Brain microvascular endothelial cell (primary cell): Measurements from ENCODE around the gene ZNRF2.

ENCODE experiments used
- DNase-seq: peaks from one replicate; pipeline ENCODE4 v3.0.0-alpha.2; 2020
- H3K27ac ChIP-seq: fragments of 250-450 bp; sonication (Bioruptor Pico); 2 replicates; pipeline ENCODE4 v1.5.1; 2020; ENCODE audit warnings: mild to moderate bottlenecking, moderate library complexity
- H3K27me3 ChIP-seq: fragments of 250-450 bp; sonication (Bioruptor Pico); replicated peaks from 2 replicates; pipeline ENCODE4 v1.5.1; 2020; ENCODE audit warnings: mild to moderate bottlenecking
- H3K36me3 ChIP-seq: fragments of 250-450 bp; sonication (Bioruptor Pico); replicated peaks from 2 replicates; pipeline ENCODE4 v1.5.1; 2020; ENCODE audit warnings: mild to moderate bottlenecking
- H3K4me3 ChIP-seq: 2 replicates; pipeline ENCODE4 v1.5.1; 2011; ENCODE audit warnings: low read depth, mild to moderate bottlenecking, control low read depth, low read length, moderate library complexity
- in situ Hi-C: cut with HindIII; loops from 2 replicates; pipeline ENCODE4 v1.10.0; 2017; ENCODE audit warnings: low sequenced_read_pairs, low pct_ligation_motif_present
- TF ChIP-seq, protein P1 (sequence below): IDR thresholded peaks from 2 replicates; pipeline ENCODE4 v1.5.1; 2011; ENCODE audit warnings: low read depth, mild to moderate bottlenecking, moderate library complexity, low read length, control low read depth, inconsistent platforms; ENCODE audit errors: missing control alignments

ZNRF2 gene

DNA sequence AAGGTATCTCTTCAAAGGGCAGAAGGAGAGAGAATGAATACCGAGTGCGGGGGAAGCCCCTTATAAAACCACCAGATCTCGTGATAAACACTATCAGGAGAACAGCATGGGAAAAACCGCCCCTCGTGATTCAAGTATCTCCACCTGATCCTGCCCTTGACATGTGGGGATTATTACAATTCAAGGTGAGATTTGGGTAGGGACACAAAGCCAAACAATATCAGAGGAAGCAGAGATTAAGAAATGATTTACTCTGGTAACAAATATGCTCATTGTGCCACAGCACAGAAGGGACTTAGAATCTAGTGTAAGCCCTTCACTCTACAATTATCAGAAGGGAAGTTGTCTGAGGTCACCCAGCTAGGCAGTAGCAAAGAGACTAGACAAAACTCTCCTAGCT is 40.1 kb upstream of the ZNRF2 start:
- H3K27me3 ChIP-seq, result no peaks in the 10 kb centered on the region
- no peak for DNase-seq
- TF ChIP-seq, protein P1, sequence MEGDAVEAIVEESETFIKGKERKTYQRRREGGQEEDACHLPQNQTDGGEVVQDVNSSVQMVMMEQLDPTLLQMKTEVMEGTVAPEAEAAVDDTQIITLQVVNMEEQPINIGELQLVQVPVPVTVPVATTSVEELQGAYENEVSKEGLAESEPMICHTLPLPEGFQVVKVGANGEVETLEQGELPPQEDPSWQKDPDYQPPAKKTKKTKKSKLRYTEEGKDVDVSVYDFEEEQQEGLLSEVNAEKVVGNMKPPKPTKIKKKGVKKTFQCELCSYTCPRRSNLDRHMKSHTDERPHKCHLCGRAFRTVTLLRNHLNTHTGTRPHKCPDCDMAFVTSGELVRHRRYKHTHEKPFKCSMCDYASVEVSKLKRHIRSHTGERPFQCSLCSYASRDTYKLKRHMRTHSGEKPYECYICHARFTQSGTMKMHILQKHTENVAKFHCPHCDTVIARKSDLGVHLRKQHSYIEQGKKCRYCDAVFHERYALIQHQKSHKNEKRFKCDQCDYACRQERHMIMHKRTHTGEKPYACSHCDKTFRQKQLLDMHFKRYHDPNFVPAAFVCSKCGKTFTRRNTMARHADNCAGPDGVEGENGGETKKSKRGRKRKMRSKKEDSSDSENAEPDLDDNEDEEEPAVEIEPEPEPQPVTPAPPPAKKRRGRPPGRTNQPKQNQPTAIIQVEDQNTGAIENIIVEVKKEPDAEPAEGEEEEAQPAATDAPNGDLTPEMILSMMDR, result no peak
- no peak overlapping the region for H3K27ac ChIP-seq
- in situ Hi-C loops, result no loop called here
- no peaks in the 10 kb centered on the region for H3K36me3 ChIP-seq
- no peak overlapping the region for H3K4me3 ChIP-seq

DNA sequence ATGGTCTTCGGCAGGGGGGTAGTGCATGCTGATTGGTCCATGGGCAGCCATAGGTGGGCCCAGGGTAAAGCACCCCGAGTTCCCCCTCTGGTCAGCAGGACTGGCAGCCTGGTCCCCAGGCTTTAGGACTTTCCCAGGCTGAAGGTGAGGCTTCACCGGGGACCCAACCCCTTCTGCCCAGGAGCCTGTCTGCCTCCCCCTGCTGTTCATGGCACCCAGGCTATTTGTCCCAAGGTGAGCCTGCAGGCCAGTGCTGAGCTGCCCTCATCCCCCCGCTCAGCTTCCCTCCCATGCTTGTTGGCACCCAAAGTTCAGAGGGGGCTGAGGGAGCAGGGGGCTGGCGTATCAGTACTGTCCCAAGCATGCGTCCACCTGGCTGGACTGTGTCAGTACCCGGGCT is 38.5 kb upstream of the ZNRF2 start:
- TF ChIP-seq, protein P1, result no peak
- in situ Hi-C loops, result no loop called here
- no peaks in the 10 kb centered on the region for H3K36me3 ChIP-seq
- H3K27me3 ChIP-seq, result no peaks in the 10 kb centered on the region
- DNase-seq, result no peak
- H3K4me3 ChIP-seq, result no peak overlapping the region
- no peak overlapping the region for H3K27ac ChIP-seq

DNA sequence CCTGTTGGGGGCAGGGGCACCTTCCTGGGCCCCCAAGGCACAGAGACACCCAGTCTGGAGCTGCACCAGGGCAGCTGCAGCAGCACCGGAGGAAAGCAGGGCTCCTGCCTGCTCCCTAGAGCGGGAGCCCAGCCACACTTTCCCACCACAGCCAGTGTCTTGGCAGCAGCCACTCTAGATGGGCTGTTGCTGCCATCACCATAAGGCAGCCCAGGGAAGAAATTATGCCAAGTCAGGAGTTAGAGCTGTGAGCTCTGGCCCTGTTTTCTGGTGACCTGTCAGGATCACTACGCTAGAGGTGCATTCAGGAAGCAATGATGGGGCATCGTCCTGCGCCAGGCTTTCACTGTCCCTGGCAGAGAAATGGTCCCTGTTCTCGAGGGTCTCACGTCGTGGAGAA is 38.0 kb upstream of the ZNRF2 start:
- no peaks in the 10 kb centered on the region for H3K27me3 ChIP-seq
- TF ChIP-seq, protein P1, result no peak
- H3K36me3 ChIP-seq, result no peaks in the 10 kb centered on the region
- DNase-seq, result no peak
- in situ Hi-C loops, result no loop called here
- no peak overlapping the region for H3K27ac ChIP-seq
- H3K4me3 ChIP-seq, result no peak overlapping the region

DNA sequence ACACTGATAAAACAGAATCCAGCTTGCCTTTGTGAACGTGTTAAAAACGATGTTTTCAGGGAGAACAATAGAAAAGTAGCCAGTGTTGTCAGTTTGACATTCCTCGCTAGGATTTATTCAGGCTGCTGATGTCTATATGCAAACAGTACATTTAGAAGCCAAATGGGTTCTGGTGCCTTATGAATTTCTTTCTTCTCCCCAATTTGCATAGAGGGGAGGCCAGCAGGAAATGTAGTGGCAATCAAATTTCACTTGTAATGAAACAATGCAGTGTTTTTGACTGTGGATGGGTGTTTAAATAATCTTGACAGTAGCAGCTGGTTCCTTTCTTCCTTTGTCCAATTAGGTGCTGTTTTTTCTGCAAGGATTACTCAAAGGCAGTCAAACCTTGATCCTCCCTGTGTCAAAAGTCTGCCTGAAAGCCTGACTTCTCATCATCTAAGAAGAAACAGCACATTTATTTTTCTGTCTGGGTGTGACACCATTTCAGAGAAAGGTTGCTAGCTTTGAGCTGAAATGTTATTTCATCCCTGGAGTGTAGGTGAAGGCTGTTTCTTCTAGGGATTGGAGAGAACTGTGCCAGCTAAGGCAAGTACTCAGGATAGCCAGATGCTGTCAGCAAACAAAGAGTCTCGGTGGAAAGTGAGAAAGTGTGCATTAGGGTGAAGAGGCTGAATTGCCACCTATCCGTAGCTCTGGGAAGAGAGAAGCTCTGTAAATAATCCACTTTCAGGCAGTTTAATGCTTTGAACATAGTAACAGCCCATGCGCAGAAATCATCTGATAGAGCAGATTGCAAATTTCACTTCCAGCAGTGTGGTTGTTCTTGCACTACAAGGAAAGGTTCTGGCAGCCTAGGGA is 36.6 kb upstream of the ZNRF2 start:
- no peak for DNase-seq
- Histone ChIP-seq H3K27ac (no peak overlapping the region), H3K4me3 (no peak overlapping the region), H3K36me3 (no peaks in the 10 kb centered on the region), H3K27me3 (no peaks in the 10 kb centered on the region)
- in situ Hi-C loops, result no loop called here
- TF ChIP-seq, protein P1, result no peak

DNA sequence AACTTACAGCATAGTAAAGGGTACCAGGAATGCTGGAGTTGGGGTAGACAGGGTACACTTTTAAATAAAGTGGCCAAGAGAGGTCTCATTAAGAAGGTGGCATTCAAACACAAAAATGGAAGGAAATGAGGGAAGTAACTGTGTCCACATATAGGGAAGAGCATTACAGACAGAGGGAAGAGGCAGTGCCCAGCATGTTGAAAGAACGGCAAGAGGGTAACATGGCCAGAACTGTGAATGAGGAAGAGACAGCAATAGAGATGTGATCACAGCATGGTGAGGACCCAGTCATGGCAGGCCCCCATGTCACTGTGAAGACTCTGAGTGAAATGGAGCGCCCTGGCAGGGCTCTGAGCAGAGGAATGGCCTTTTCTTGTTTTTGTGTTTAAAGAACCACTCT is 35.1 kb upstream of the ZNRF2 start:
- DNase-seq, result no peak
- Histone ChIP-seq H3K36me3 (no peaks in the 10 kb centered on the region), H3K27me3 (no peaks in the 10 kb centered on the region), H3K27ac (no peak overlapping the region), H3K4me3 (no peak overlapping the region)
- in situ Hi-C loops, result no loop called here
- TF ChIP-seq, protein P1, result no peak
